Measurements from ENCODE around the gene YJEFN3.

GRCh38 chr19:19558055-19558454, 29.3 kb downstream of the YJEFN3 start:
- TF ChIP-seq POLR2AphosphoS5 (IDR thresholded peaks at IDR 0.05; ENCODE audit: low read depth, low read length), result no peak
- TF ChIP-seq REST (IDR thresholded peaks at IDR 0.05; ENCODE audit: insufficient read depth in 1 of 2, low read depth in 2 of 2, low read length in 2 of 2), result no peak

Measured in PFSK-1 (cell line).